Measurements from ENCODE around the gene AP2A1. TPM values are rescaled to one million over a fixed set of nuclear protein-coding genes. Genes with fewer than 3 reads are reported as not detected.
A peak's percentile ranks its signal among the peaks of the same experiment; 100 is the strongest.

The AP2A1 gene
- total and polyA plus RNA-seq, 9 of the 15 experiments (the other 6 are each of a cell fraction or from before 2014, with no cell fraction given): 0.55 to 150 (median 31.9) TPM

DNA sequence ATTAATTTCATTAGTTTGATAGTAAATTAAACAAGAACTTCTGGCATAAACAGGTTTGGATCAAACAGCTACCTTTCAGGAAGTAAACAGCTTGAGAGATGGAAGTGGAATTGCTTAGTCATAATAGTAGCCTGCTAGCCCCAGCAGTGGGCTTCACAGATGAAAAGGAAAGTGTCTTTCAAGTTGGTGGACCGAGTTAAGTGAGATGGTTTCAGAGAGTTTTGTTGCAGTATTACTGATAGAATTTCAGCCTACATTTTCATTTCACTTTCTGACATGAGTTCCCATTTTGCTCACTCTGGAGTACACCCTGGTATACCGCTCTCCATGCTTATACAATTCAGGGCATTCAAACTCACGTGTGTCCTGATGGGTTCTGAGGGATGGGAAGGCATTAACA is 82.1 kb downstream of the AP2A1 start (continued):
- TF ChIP-seq, protein P1, sequence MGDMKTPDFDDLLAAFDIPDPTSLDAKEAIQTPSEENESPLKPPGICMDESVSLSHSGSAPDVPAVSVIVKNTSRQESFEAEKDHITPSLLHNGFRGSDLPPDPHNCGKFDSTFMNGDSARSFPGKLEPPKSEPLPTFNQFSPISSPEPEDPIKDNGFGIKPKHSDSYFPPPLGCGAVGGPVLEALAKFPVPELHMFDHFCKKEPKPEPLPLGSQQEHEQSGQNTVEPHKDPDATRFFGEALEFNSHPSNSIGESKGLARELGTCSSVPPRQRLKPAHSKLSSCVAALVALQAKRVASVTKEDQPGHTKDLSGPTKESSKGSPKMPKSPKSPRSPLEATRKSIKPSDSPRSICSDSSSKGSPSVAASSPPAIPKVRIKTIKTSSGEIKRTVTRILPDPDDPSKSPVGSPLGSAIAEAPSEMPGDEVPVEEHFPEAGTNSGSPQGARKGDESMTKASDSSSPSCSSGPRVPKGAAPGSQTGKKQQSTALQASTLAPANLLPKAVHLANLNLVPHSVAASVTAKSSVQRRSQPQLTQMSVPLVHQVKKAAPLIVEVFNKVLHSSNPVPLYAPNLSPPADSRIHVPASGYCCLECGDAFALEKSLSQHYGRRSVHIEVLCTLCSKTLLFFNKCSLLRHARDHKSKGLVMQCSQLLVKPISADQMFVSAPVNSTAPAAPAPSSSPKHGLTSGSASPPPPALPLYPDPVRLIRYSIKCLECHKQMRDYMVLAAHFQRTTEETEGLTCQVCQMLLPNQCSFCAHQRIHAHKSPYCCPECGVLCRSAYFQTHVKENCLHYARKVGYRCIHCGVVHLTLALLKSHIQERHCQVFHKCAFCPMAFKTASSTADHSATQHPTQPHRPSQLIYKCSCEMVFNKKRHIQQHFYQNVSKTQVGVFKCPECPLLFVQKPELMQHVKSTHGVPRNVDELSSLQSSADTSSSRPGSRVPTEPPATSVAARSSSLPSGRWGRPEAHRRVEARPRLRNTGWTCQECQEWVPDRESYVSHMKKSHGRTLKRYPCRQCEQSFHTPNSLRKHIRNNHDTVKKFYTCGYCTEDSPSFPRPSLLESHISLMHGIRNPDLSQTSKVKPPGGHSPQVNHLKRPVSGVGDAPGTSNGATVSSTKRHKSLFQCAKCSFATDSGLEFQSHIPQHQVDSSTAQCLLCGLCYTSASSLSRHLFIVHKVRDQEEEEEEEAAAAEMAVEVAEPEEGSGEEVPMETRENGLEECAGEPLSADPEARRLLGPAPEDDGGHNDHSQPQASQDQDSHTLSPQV (IDR thresholded peaks at IDR 0.05): 0 out of 2 replicates have a peak, but pooled peaks have one; percentile 23
- TF ChIP-seq, protein P2, sequence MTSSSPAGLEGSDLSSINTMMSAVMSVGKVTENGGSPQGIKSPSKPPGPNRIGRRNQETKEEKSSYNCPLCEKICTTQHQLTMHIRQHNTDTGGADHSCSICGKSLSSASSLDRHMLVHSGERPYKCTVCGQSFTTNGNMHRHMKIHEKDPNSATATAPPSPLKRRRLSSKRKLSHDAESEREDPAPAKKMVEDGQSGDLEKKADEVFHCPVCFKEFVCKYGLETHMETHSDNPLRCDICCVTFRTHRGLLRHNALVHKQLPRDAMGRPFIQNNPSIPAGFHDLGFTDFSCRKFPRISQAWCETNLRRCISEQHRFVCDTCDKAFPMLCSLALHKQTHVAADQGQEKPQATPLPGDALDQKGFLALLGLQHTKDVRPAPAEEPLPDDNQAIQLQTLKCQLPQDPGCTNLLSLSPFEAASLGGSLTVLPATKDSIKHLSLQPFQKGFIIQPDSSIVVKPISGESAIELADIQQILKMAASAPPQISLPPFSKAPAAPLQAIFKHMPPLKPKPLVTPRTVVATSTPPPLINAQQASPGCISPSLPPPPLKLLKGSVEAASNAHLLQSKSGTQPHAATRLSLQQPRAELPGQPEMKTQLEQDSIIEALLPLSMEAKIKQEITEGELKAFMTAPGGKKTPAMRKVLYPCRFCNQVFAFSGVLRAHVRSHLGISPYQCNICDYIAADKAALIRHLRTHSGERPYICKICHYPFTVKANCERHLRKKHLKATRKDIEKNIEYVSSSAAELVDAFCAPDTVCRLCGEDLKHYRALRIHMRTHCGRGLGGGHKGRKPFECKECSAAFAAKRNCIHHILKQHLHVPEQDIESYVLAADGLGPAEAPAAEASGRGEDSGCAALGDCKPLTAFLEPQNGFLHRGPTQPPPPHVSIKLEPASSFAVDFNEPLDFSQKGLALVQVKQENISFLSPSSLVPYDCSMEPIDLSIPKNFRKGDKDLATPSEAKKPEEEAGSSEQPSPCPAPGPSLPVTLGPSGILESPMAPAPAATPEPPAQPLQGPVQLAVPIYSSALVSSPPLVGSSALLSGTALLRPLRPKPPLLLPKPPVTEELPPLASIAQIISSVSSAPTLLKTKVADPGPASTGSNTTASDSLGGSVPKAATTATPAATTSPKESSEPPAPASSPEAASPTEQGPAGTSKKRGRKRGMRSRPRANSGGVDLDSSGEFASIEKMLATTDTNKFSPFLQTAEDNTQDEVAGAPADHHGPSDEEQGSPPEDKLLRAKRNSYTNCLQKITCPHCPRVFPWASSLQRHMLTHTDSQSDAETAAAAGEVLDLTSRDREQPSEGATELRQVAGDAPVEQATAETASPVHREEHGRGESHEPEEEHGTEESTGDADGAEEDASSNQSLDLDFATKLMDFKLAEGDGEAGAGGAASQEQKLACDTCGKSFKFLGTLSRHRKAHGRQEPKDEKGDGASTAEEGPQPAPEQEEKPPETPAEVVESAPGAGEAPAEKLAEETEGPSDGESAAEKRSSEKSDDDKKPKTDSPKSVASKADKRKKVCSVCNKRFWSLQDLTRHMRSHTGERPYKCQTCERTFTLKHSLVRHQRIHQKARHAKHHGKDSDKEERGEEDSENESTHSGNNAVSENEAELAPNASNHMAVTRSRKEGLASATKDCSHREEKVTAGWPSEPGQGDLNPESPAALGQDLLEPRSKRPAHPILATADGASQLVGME (CRISPR knock-in tag; IDR thresholded peaks at IDR 0.05): no peak
- peak; percentile 55 for TF ChIP-seq MAFG (tag; conservative IDR thresholded peaks at IDR 0.05)
- TF ChIP-seq JUND (IDR thresholded peaks at IDR 0.05; ENCODE audit: borderline replicate concordance, low read depth, low read length): 0 out of 2 replicates have a peak, but pooled peaks have one; percentile 42
- TF ChIP-seq JUND (tag; IDR thresholded peaks at IDR 0.05; ENCODE audit: borderline replicate concordance, low read depth, low read length): no peak; the same call in 2 of the 3 replicates
- TF ChIP-seq SOX6 (IDR thresholded peaks at IDR 0.05): no peak
- TF ChIP-seq, protein P3, sequence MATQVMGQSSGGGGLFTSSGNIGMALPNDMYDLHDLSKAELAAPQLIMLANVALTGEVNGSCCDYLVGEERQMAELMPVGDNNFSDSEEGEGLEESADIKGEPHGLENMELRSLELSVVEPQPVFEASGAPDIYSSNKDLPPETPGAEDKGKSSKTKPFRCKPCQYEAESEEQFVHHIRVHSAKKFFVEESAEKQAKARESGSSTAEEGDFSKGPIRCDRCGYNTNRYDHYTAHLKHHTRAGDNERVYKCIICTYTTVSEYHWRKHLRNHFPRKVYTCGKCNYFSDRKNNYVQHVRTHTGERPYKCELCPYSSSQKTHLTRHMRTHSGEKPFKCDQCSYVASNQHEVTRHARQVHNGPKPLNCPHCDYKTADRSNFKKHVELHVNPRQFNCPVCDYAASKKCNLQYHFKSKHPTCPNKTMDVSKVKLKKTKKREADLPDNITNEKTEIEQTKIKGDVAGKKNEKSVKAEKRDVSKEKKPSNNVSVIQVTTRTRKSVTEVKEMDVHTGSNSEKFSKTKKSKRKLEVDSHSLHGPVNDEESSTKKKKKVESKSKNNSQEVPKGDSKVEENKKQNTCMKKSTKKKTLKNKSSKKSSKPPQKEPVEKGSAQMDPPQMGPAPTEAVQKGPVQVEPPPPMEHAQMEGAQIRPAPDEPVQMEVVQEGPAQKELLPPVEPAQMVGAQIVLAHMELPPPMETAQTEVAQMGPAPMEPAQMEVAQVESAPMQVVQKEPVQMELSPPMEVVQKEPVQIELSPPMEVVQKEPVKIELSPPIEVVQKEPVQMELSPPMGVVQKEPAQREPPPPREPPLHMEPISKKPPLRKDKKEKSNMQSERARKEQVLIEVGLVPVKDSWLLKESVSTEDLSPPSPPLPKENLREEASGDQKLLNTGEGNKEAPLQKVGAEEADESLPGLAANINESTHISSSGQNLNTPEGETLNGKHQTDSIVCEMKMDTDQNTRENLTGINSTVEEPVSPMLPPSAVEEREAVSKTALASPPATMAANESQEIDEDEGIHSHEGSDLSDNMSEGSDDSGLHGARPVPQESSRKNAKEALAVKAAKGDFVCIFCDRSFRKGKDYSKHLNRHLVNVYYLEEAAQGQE (IDR thresholded peaks at IDR 0.05; ENCODE audit: borderline replicate concordance): 0 out of 2 replicates have a peak, but pooled peaks have one; percentile 4
- TF ChIP-seq, protein P3 (CRISPR knock-in tag; IDR thresholded peaks at IDR 0.05; ENCODE audit: low read depth): no peak
- TF ChIP-seq ZNF589 (CRISPR knock-in tag; IDR thresholded peaks at IDR 0.05; ENCODE audit: low read depth): 0 out of 2 replicates have a peak, but pooled peaks have one; percentile 3
- TF ChIP-seq ZNF316 (IDR thresholded peaks at IDR 0.05): peak; percentile 78
